Loucy (cell line): Measurements from ENCODE around the gene TRPM2.

Source experiments
- EZH2phosphoT487 ChIP-seq: fragments of 200-600 bp; IDR thresholded peaks from 2 replicates; pipeline ENCODE4 v1.6.1; 2018; ENCODE audit warnings: antibody characterized with exemption, mild to moderate bottlenecking, moderate library complexity, borderline replicate concordance
- TF ChIP-seq, protein P1 (sequence below): fragments of 200-600 bp; sonication (generic); conservative IDR thresholded peaks from 2 replicates; pipeline ENCODE4 v1.5.1; 2014; ENCODE audit warnings: mild to moderate bottlenecking, antibody characterized with exemption, low read length

- TF ChIP-seq, protein P1, sequence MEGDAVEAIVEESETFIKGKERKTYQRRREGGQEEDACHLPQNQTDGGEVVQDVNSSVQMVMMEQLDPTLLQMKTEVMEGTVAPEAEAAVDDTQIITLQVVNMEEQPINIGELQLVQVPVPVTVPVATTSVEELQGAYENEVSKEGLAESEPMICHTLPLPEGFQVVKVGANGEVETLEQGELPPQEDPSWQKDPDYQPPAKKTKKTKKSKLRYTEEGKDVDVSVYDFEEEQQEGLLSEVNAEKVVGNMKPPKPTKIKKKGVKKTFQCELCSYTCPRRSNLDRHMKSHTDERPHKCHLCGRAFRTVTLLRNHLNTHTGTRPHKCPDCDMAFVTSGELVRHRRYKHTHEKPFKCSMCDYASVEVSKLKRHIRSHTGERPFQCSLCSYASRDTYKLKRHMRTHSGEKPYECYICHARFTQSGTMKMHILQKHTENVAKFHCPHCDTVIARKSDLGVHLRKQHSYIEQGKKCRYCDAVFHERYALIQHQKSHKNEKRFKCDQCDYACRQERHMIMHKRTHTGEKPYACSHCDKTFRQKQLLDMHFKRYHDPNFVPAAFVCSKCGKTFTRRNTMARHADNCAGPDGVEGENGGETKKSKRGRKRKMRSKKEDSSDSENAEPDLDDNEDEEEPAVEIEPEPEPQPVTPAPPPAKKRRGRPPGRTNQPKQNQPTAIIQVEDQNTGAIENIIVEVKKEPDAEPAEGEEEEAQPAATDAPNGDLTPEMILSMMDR: no peak
- TF ChIP-seq EZH2phosphoT487: no peak
Measured at GRCh38 chr21:44482581-44483287, 129.3 kb downstream of the TRPM2 start.
